OCI-LY7 (cell line): ENCODE data around the gene ELOB. TPM values are rescaled to one million over a fixed set of nuclear protein-coding genes. Genes with fewer than 3 reads are reported as not detected.

Experiments used
- BruUV-seq: library from RNA; stranded (reverse); fragments of 400-500 nt; replicated peaks from 2 replicates; lab custom pipeline; 2021; lab: Mats Ljungman, UMichigan
- CTCF ChIA-PET: fragments of 300-600 bp; sonication (Branson Sonifier 250); formaldehyde crosslinking; loops from one replicate; lab custom pipeline; 2022; ENCODE audit warnings: antibody characterized with exemption; ENCODE audit not compliant: unreplicated experiment; lab: Charles Lee
- POLR2A ChIA-PET: fragments of 300-600 bp; sonication (Branson Sonifier 250); formaldehyde crosslinking; loops from one replicate; lab custom pipeline; 2022; ENCODE audit warnings: antibody characterized with exemption; lab: Charles Lee
- DNase-seq: peaks from one replicate; pipeline ENCODE4 v3.0.0-alpha.2; 2015; ENCODE audit warnings: low spot score
- H2AFZ ChIP-seq: fragments of 200-600 bp; sonication (generic), shearing (Covaris generic); 2 replicates; pipeline ENCODE4 v1.6.1; 2014; ENCODE audit warnings: mild to moderate bottlenecking, antibody characterized with exemption, low read length, moderate library complexity
- H3K27ac ChIP-seq: fragments of 200-600 bp; sonication (generic); 2 replicates; pipeline ENCODE4 v1.5.1; 2014; ENCODE audit warnings: mixed run types, low read depth, mild to moderate bottlenecking, moderate library complexity, low read length, inconsistent platforms; ENCODE audit not compliant: poor library complexity, severe bottlenecking
- H3K36me3 ChIP-seq: fragments of 200-600 bp; sonication (generic); 2 replicates; pipeline ENCODE4 v1.6.1; 2014; ENCODE audit warnings: mild to moderate bottlenecking, antibody characterized with exemption, low read length, moderate library complexity, mixed read lengths; ENCODE audit not compliant: insufficient read depth
- H3K4me1 ChIP-seq: fragments of 200-600 bp; sonication (generic); 2 replicates; pipeline ENCODE4 v1.5.1; 2014; ENCODE audit warnings: mild to moderate bottlenecking, low read length; ENCODE audit not compliant: insufficient read depth, poor library complexity, severe bottlenecking
- H3K4me2 ChIP-seq: fragments of 200-600 bp; sonication (generic); 2 replicates; pipeline ENCODE4 v1.6.1; 2014; ENCODE audit warnings: mild to moderate bottlenecking, low read length
- H3K4me3 ChIP-seq: fragments of 200-600 bp; sonication (generic); 2 replicates; pipeline ENCODE4 v1.5.1; 2014; ENCODE audit warnings: mild to moderate bottlenecking, low read depth, low read length; ENCODE audit not compliant: poor library complexity, severe bottlenecking
- H3K79me2 ChIP-seq: fragments of 200-600 bp; sonication (generic); 2 replicates; pipeline ENCODE4 v1.6.1; 2016; ENCODE audit warnings: low read depth, mild to moderate bottlenecking, low read length, moderate library complexity, mixed read lengths; ENCODE audit not compliant: insufficient read depth
- H3K9me2 ChIP-seq: fragments of 200-600 bp; sonication (generic); 2 replicates; pipeline ENCODE4 v1.6.1; 2016; ENCODE audit warnings: mild to moderate bottlenecking, low read length, mixed read lengths; ENCODE audit not compliant: insufficient read depth
- H3K9me3 ChIP-seq: fragments of 200-600 bp; sonication (generic); 2 replicates; pipeline ENCODE4 v1.6.1; 2014; ENCODE audit warnings: mild to moderate bottlenecking, mixed run types, low read length, mixed read lengths
- H4K20me1 ChIP-seq: fragments of 200-600 bp; sonication (generic); 2 replicates; pipeline ENCODE4 v1.6.1; 2014; ENCODE audit warnings: mild to moderate bottlenecking, antibody characterized with exemption, low read length, moderate library complexity, mixed read lengths; ENCODE audit not compliant: insufficient read depth
- EZH2phosphoT487 ChIP-seq: fragments of 200-600 bp; sonication (generic); IDR thresholded peaks from 2 replicates; pipeline ENCODE4 v1.6.1; 2018; ENCODE audit warnings: low read depth, borderline replicate concordance, mild to moderate bottlenecking, mixed run types, antibody characterized with exemption, low read length, moderate library complexity, mixed read lengths
- intact Hi-C: fragments of 100-400 bp; cut with micrococcal nuclease; formaldehyde crosslinking; loops from one replicate; pipeline ENCODE4 v1.10.0; 2022; ENCODE audit not compliant: unreplicated experiment
- total RNA-seq, 2 experiments: library from RNA; depleted of rRNA in 1 of 2; stranded (reverse); fragments of >200 nt in 1 of 2; shearing (Covaris generic) in 1 of 2; gene quantifications; 2 replicates each; pipeline ENCODE4 v1.2.3, GENCODE V29; 2014 to 2022
- TF ChIP-seq, protein P1 (sequence below): fragments of 200-600 bp; sonication (generic); conservative IDR thresholded peaks from 2 replicates; pipeline ENCODE4 v1.5.1; 2014; ENCODE audit warnings: mild to moderate bottlenecking, antibody characterized with exemption, low read length, moderate library complexity, mixed read lengths

The ELOB gene
- total RNA-seq, 2 experiments from 2014 or later: 209 to 285 TPM

DNA sequence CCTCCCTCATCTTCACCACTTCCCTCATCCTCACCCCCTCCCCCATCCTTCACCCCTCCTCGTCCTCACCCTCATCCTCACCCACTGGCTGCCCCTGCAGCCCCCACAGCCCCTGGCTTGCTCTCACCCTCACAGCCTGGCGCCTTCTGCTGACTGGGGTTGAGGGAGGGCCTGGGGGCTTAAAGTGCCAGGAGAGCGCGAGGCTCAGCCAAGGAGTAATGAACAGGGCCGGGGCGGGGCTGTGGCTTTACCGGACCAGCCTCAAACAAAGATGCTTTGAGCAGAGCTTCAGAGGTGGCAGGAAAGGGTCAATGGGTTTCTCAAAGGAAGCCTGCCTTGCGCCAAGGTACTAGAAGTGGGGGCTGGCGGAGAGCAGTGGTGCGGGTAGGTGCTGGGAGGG lies 10.3 kb upstream of the ELOB start, which contains the start of gene PRSS33:
PRSS33 (minus strand) TSS at position 155 of the 400 bp plus-strand sequence. CDS start 1,013 bp downstream, outside the sequence.
- TF ChIP-seq, protein P1, sequence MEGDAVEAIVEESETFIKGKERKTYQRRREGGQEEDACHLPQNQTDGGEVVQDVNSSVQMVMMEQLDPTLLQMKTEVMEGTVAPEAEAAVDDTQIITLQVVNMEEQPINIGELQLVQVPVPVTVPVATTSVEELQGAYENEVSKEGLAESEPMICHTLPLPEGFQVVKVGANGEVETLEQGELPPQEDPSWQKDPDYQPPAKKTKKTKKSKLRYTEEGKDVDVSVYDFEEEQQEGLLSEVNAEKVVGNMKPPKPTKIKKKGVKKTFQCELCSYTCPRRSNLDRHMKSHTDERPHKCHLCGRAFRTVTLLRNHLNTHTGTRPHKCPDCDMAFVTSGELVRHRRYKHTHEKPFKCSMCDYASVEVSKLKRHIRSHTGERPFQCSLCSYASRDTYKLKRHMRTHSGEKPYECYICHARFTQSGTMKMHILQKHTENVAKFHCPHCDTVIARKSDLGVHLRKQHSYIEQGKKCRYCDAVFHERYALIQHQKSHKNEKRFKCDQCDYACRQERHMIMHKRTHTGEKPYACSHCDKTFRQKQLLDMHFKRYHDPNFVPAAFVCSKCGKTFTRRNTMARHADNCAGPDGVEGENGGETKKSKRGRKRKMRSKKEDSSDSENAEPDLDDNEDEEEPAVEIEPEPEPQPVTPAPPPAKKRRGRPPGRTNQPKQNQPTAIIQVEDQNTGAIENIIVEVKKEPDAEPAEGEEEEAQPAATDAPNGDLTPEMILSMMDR: no peak
- TF ChIP-seq EZH2phosphoT487: no peak
- H3K4me1 ChIP-seq: no peaks in the 10 kb centered on the region
- no peak within 1 kb of the TSS for H3K4me3 ChIP-seq
- H3K79me2 ChIP-seq: no peaks in the 10 kb centered on the region
- CTCF ChIA-PET: no interaction called here
- intact Hi-C loops: no loop called here
- H3K4me2 ChIP-seq: no peak within 1 kb of the TSS
- H3K36me3 ChIP-seq: no peaks in the 10 kb centered on the region
- no peak within 1 kb of the TSS for H3K27ac ChIP-seq
- H3K9me2 ChIP-seq: no peaks in the 10 kb centered on the region
- H2AFZ ChIP-seq: no peak within 1 kb of the TSS
- H4K20me1 ChIP-seq: no peaks in the 10 kb centered on the region
- no TSS peak for BruUV-seq
- POLR2A ChIA-PET: no interaction called here
- no peak for DNase-seq
- H3K9me3 ChIP-seq: no peaks in the 10 kb centered on the region

DNA sequence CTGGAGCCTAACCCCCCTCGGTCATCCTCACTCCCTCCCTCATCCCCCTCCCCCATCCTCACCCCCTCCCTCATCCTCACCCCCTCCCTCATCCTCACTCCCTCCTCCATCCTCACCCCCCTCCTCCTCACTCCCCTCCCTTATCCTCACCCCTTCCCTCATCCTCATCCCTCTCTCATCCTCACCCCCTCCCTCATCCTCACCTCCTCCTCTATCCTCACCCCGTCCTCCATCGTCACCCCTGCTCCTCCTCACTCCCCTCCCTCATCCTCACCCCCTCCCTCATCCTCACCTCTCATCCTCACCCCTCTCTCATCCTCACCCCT lies 9.7 kb upstream of the ELOB start:
- H3K4me1 ChIP-seq: no peaks in the 10 kb centered on the region
- ChIA-PET POLR2A (no interaction called here), CTCF (no interaction called here)
- TF ChIP-seq, protein P1: no peak
- TF ChIP-seq EZH2phosphoT487: no peak
- H3K4me2 ChIP-seq: no peak overlapping the region
- intact Hi-C loops: no loop called here
- no peaks in the 10 kb centered on the region for H3K36me3 ChIP-seq
- H3K79me2 ChIP-seq: no peaks in the 10 kb centered on the region
- BruUV-seq: no TSS peak
- H3K27ac ChIP-seq: no peak overlapping the region
- DNase-seq: no peak
- H3K9me2 ChIP-seq: no peaks in the 10 kb centered on the region
- H3K4me3 ChIP-seq: no peak overlapping the region
- no peaks in the 10 kb centered on the region for H3K9me3 ChIP-seq
- H4K20me1 ChIP-seq: no peaks in the 10 kb centered on the region
- no peak overlapping the region for H2AFZ ChIP-seq

DNA sequence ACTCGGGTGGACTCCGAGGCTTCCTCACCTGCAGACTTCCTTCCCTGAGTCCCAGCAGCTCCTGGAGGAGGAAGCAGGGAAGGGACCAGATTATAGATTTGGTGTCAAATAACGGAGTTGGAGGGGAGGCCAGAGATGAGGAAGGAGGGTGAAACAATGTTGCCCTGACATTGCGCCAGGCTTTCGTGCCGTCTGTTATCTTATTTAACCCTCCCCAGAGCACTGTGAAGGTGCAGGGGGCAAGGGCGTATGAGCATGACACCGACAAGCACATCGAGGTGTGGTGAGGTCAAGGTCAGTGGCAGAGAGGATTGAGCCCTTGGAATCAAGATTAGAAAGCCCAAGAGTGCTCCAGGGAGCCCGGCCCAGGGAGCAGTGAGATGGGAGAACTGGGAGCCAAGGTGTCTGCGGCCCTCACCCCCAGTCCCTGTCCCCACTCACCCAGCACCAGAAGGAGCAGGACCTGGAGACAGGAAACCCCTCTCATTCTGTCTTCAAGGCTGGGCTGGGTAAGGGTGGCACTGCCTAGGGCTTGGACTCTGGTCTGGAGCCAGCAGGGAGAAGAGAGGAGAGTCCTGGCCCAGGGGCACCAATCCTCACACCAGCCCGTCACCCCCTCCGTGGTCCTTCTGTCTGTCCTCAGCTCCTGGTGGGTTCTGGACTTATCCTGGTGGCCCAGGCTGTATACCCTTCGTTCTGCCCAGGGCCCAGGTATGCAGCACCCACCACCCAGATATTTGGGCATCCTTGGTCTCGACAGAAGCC lies 9.2 kb upstream of the ELOB start:
- no TSS peak for BruUV-seq
- POLR2A ChIA-PET: no interaction called here
- CTCF ChIA-PET: interaction anchor here (0.6 kb wide), 1 partner anchor 800 kb away, joined by 3 read pairs; no protein-coding TSS in a partner anchor
- Histone ChIP-seq H3K4me1 (no peaks in the 10 kb centered on the region), H3K4me3 (no peak overlapping the region), H3K36me3 (no peaks in the 10 kb centered on the region), H2AFZ (no peak overlapping the region), H3K9me2 (no peaks in the 10 kb centered on the region), H3K27ac (no peak overlapping the region), H3K4me2 (no peak overlapping the region), H4K20me1 (no peaks in the 10 kb centered on the region), H3K79me2 (no peaks in the 10 kb centered on the region), H3K9me3 (no peaks in the 10 kb centered on the region)
- intact Hi-C loops: no loop called here
- TF ChIP-seq, protein P1: no peak
- no peak for TF ChIP-seq EZH2phosphoT487
- DNase-seq: no peak
